PFSK-1 (cell line): ENCODE measurements around the gene HAGH. TPM values are rescaled to one million over a fixed set of nuclear protein-coding genes. Genes with fewer than 3 reads are reported as not detected.

Experiments
- FOXP2 ChIP-seq: optimal IDR thresholded peaks from 2 replicates; pipeline ENCODE3; 2011; ENCODE audit warnings: borderline replicate concordance, control low read depth, inconsistent platforms; ENCODE audit not compliant: insufficient read depth; ENCODE audit errors: extremely low read length, extremely low read depth
- POLR2AphosphoS5 ChIP-seq: IDR thresholded peaks from 2 replicates; pipeline ENCODE4 v1.6.1; 2012; ENCODE audit warnings: low read depth, mild to moderate bottlenecking, control low read depth, low read length, moderate library complexity
- REST ChIP-seq, 2 experiments: IDR thresholded peaks; 2 replicates each; pipeline versions ENCODE4 v1.6.1 to v1.8.0; 2011 to 2012; ENCODE audit warnings: low read depth in 2 of 2, low read length in 2 of 2, control low read depth in 1 of 2, inconsistent platforms in 1 of 2, mild to moderate bottlenecking in 1 of 2, moderate library complexity in 1 of 2; ENCODE audit not compliant: insufficient read depth in 1 of 2
- SIN3A ChIP-seq: IDR thresholded peaks from 2 replicates; pipeline ENCODE4 v1.6.1; 2012; ENCODE audit warnings: mild to moderate bottlenecking, low read length, moderate library complexity, borderline replicate concordance; ENCODE audit not compliant: insufficient read depth
- TAF1 ChIP-seq: IDR thresholded peaks from 2 replicates; pipeline ENCODE4 v1.6.1; 2012; ENCODE audit warnings: low read length, control low read depth, borderline replicate concordance; ENCODE audit not compliant: insufficient read depth
- polyA plus RNA-seq: library from polyadenylated mRNA; unstranded; fragments of >200 nt; gene quantifications from one replicate; pipeline ENCODE4 v1.2.1, GENCODE V29; 2012; ENCODE audit warnings: low read depth, missing spikeins; ENCODE audit not compliant: insufficient read length

HAGH gene
- polyA plus RNA-seq = 136 TPM

- TF ChIP-seq SIN3A (peak; percentile 92; the same call in 1 of the 2 replicates), POLR2AphosphoS5 (no peak), REST (IDR thresholded peaks at IDR 0.05; ENCODE audit: insufficient read depth in 1 of 2, low read depth in 2 of 2, low read length in 2 of 2) (peak in 1 of 2 experiments; percentile 59; a peak in 1 of 4 replicates), FOXP2 (peak; percentile 45), TAF1 (no peak)
Measured at GRCh38 chr16:1826691-1827573, at the start of gene HAGH, which contains the start of gene FAHD1. HAGH (minus strand) TSS chr16:1826825; CDS start chr16:1826787, 38 bp downstream. FAHD1 (plus strand) TSS chr16:1827206; CDS start chr16:1827239, 33 bp downstream.

- TF ChIP-seq FOXP2 (no peak), POLR2AphosphoS5 (no peak), SIN3A (no peak), TAF1 (no peak), REST (IDR thresholded peaks at IDR 0.05; ENCODE audit: insufficient read depth in 1 of 2, low read depth in 2 of 2, low read length in 2 of 2) (no peak)
Measured at GRCh38 chr16:1874854-1875253, 48.2 kb upstream of the HAGH start.

- no peak for TF ChIP-seq TAF1
- no peak for TF ChIP-seq POLR2AphosphoS5
- no peak for TF ChIP-seq SIN3A
- TF ChIP-seq FOXP2 = no peak
- no peak for TF ChIP-seq REST (IDR thresholded peaks at IDR 0.05; ENCODE audit: insufficient read depth in 1 of 2, low read depth in 2 of 2, low read length in 2 of 2)
Measured at GRCh38 chr16:1871974-1872635, 45.5 kb upstream of the HAGH start, which contains the start of gene MEIOB. MEIOB (minus strand) TSS chr16:1872164; CDS start chr16:1868175, 3,989 bp downstream.

- no peak for TF ChIP-seq REST (IDR thresholded peaks at IDR 0.05; ENCODE audit: insufficient read depth in 1 of 2, low read depth in 2 of 2, low read length in 2 of 2)
- no peak for TF ChIP-seq FOXP2
- TF ChIP-seq TAF1 = no peak
- no peak for TF ChIP-seq SIN3A
- TF ChIP-seq POLR2AphosphoS5 = no peak
Measured at GRCh38 chr16:1870365-1871082, 43.9 kb upstream of the HAGH start.
